ENCODE results near the gene SPESP1.
"Not testable (repeated sequence)": the region's sequence is repeated elsewhere in the genome, so short reads cannot be mapped to it uniquely, and the experiment has no call there.

The SPESP1 gene

DNA sequence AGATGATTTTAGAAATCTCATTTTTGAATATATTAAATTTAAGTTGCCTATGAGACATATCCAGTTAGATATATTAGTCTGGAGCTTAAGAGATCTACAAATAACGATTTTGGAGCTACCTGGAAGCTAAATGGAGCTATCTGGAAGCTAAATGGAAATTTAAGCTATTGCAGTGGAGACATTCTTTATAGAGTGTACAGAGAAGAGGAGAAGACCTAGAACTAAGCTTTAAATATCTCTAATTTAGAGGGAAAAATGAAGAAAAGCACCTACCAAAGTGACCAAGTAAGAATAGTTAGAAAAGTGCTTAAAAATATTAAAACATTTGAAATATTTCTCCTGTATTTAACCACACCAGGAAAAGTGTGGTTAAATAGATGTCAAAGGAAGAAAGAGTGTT is 28.3 kb downstream of the SPESP1 start:
- TF ChIP-seq, protein P1, sequence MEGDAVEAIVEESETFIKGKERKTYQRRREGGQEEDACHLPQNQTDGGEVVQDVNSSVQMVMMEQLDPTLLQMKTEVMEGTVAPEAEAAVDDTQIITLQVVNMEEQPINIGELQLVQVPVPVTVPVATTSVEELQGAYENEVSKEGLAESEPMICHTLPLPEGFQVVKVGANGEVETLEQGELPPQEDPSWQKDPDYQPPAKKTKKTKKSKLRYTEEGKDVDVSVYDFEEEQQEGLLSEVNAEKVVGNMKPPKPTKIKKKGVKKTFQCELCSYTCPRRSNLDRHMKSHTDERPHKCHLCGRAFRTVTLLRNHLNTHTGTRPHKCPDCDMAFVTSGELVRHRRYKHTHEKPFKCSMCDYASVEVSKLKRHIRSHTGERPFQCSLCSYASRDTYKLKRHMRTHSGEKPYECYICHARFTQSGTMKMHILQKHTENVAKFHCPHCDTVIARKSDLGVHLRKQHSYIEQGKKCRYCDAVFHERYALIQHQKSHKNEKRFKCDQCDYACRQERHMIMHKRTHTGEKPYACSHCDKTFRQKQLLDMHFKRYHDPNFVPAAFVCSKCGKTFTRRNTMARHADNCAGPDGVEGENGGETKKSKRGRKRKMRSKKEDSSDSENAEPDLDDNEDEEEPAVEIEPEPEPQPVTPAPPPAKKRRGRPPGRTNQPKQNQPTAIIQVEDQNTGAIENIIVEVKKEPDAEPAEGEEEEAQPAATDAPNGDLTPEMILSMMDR (conservative IDR thresholded peaks at IDR 0.05) = no peak
- no peak for TF ChIP-seq ZFX (IDR thresholded peaks at IDR 0.05)
- H3K27ac ChIP-seq = no peak overlapping the region

DNA sequence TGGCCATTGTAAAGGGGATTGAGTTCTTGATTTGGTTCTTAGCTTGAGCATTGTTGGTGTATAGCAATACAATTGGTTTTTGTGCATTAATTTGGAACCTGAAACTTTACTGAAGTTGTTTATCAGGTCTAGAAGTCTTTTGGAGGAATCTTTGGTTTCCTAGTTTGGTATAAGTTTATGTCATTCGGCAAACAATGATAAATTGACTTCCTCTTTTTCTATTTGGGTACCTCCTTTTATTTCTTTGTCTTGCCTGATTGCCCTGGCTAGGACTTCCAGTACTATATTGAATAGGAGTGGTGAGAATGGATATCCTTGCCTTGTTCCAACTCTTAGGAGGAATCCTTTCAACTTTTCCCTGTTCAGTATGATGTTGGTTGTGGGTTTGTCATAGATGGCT is 32.1 kb downstream of the SPESP1 start:
- TF ChIP-seq, protein P1 (conservative IDR thresholded peaks at IDR 0.05) = no peak
- TF ChIP-seq ZFX (IDR thresholded peaks at IDR 0.05) = no peak
- H3K27ac ChIP-seq = no peak overlapping the region

DNA sequence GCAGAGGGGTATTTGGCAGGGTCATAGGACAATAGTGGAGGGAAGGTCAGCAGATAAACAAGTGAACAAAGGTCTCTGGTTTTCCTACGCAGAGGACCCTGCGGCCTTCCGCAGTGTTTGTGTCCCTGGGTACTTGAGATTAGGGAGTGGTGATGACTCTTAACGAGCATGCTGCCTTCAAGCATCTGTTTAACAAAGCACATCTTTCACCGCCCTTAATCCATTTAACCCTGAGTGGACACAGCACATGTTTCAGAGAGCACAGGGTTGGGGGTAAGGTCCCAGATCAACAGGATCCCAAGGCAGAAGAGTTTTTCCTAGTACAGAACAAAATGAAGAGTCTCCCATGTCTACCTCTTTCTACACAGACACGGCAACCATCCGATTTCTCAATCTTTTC is 33.4 kb downstream of the SPESP1 start:
- H3K27ac ChIP-seq = not testable (repeated sequence)

DNA sequence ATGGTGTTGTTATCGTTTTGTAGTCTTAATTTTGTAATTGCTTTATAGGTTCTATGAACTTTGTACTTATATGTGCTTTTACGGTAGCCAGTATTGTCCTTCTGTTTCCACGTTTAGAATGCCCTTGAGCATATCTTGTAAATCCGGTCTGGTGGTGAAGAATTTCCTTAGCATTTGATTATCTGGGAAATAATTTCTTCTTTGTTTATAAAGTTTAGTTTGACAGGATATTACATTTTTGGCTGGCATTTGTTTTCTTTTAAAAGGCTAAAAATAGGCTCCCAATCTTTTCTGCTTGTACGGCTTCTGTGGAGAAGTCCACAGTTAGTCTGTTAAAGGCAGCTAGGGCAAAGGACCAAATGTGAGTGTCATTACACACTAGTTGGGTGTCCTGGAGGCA is 36.7 kb downstream of the SPESP1 start:
- H3K27ac ChIP-seq = no peak overlapping the region
- no peak for TF ChIP-seq ZFX (IDR thresholded peaks at IDR 0.05)
- TF ChIP-seq, protein P1 (conservative IDR thresholded peaks at IDR 0.05) = no peak

DNA sequence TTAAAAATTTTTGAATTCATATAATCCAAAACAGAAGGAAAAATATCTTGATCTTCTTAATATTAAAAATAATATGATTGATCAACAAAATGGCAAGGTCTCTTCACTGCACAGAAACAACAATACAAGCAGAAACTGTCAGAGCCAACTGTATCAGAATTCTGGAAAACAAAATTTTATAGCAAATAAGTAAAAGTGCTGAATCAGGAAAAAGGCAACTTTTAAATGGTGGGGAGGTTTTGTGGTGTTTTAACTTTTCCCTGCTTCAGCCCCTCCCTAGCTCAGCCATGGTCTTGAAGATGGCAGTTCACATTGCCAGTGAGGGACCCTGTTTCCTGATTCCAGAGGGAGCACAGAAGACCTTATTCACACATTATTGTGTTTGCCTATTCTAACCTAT is 37.6 kb downstream of the SPESP1 start:
- TF ChIP-seq ZFX (IDR thresholded peaks at IDR 0.05) = no peak
- TF ChIP-seq, protein P1 (conservative IDR thresholded peaks at IDR 0.05) = no peak
- no peak overlapping the region for H3K27ac ChIP-seq

DNA sequence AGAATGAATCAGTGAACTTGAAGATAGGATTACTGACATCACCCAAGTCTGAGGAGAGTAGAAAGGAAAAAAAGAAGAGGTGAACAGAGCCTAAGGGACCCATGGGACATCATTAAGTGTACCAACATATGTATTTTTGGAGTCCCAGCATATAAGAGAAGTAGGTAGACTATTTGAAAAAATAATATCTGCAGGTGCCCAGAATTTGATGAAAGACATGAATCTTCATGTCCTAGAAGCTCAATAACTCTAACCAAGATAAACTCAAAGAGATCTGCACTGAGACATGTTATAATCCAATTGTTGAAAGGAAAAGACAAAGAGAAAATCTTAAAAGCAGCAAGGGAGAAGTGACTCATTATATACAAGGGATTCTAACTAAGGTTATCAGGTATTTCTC is 39.0 kb downstream of the SPESP1 start:
- TF ChIP-seq ZFX (IDR thresholded peaks at IDR 0.05) = no peak
- TF ChIP-seq, protein P1 (conservative IDR thresholded peaks at IDR 0.05) = no peak
- no peak overlapping the region for H3K27ac ChIP-seq

DNA sequence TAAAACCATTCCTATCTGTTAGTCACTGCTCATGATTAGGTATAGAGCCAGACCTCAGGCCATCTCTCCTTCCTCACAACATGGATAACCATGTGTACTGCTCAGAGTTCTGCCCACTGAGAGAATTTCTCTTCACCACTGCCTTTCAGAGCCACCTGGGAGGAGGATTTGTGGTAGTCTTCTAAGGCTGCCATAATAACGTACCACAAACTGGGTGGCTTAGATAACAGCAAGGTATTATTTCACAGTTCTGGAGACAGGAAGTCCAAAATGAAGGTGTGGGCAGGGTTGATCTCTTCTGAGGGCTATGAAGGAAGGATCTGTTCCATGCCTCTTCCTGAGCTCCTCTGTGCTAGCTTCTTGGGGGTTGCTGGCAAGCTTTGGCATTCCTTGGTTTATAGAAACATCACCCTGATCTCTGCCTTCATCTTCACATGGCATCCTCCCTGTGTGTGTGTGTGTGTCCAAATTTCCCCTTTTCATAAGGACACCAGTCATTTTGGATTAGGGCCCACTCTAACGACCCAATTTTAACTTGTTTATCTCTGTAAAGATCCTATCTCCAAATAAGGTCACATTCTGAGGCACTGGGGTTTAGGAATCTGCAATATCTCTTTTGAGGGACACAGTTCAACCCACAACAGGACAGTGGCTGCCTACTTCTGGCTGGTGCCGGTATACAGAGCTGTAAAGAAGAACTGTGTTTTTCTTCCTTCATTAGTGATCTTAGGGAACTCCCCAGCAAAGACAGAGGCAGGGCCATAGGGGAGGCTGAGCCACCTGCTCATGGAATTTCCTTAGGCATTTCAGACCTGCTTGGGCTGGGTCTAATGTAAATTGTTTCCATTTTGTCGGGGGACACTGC is 42.1 kb downstream of the SPESP1 start:
- no peak for TF ChIP-seq ZFX (IDR thresholded peaks at IDR 0.05)
- TF ChIP-seq, protein P1 (conservative IDR thresholded peaks at IDR 0.05) = no peak
- no peak overlapping the region for H3K27ac ChIP-seq

DNA sequence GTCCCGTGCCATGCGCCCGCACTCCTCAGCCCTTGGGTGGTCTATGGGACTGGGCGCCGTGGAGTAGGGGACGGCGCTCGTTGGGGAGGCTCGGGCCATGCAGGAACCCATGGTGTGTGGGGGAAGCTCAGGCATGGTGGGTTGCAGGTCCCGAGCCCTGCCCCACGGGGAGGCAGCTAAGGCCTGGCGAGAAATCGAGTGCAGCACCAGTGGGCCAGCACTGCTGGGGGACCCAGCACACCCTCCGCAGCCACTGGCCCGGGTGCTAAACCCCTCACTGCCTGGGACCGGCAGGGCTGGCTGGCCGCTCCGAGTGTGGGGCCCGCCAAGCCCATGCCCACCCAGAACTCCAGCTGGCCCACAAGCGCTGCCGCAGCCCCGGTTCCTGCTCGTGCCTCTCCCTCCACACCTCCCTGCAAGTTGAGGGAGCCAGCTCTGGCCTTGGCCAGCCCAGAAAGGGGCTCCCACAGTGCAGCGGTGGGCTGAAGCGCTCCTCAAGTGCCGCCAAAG is 45.4 kb downstream of the SPESP1 start:
- H3K27ac ChIP-seq = not testable (repeated sequence)

DNA sequence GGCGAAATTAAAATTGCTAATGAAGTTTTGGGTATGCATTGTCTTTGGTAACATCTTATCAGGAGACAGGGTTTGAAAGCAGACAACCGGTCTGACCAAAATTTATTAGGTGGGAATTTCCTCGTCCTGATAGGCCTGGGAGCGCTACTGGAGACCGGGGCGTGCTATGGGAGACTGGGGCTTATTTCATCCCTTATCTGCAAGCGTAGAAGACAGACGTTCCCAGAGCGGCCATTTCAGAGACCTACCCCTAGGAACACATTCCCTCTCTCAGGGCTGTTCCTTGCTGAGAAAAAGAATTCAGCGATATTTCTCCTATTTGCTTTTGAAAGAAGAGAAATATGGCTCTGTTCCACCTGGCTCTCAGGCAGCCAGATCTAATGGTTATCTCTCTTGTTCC is 47.1 kb downstream of the SPESP1 start:
- not testable (repeated sequence) for H3K27ac ChIP-seq

All from C4-2B (cell line).